ENCODE measurements around the gene TRIP13.

Gene TRIP13

DNA sequence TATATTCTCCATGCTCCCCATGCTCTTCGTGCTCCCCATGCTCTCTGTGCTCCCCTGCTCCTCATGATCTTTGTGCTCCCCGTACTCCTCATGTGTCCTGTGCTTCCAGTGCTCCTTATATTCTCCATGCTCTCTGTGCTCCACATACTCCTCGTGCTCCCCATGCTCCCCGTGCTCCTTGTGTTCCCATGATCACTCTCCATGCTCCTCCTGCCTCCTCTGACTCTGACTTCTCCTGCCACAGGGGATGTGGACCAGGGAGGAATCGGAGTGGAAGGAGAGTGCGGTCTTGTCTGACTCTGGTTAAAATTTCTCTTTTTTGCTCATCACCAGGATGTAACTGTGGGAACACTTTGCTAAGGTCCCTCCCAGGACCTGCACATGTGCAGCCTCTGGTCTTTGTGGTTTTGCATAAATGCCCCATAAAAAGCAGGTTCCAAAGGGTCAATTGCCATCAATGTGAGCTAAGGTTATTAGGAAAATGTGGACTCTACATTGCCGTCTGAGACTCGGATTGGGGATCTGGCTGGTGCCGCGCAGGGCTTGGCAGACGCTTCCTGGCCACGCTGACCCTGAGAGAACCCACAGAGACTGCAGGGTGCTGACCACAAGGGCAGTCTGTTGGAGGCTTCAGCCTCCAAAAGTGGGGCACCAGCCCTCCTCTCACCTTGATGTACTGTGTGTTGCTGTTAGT lies 52.5 kb downstream of the TRIP13 start:
- no peak overlapping the region for H3K27ac ChIP-seq (ENCODE audit: extremely low read depth, low read depth, low read length)
- TF ChIP-seq GLIS2 (tag by site-specific recombination; IDR thresholded peaks at IDR 0.05) (no peak), ZNF843 (tag by site-specific recombination; IDR thresholded peaks at IDR 0.05) (no peak), ZNF24 (tag by site-specific recombination; IDR thresholded peaks at IDR 0.05) (no peak), ZNF544 (tag by site-specific recombination; IDR thresholded peaks at IDR 0.05) (no peak), ZNF837 (tag by site-specific recombination; IDR thresholded peaks at IDR 0.05) (no peak), YY1 (tag by site-specific recombination; IDR thresholded peaks at IDR 0.05) (no peak), ZNF48 (tag by site-specific recombination; IDR thresholded peaks at IDR 0.05) (no peak), ZNF433 (tag by site-specific recombination; IDR thresholded peaks at IDR 0.05; ENCODE audit: low read depth) (no peak), ZNF791 (tag by site-specific recombination; IDR thresholded peaks at IDR 0.05) (no peak), ZNF626 (tag by site-specific recombination; IDR thresholded peaks at IDR 0.05) (no peak), ZNF221 (tag by site-specific recombination; IDR thresholded peaks at IDR 0.05; ENCODE audit: borderline replicate concordance) (no peak)
- TF ChIP-seq, protein P1, sequence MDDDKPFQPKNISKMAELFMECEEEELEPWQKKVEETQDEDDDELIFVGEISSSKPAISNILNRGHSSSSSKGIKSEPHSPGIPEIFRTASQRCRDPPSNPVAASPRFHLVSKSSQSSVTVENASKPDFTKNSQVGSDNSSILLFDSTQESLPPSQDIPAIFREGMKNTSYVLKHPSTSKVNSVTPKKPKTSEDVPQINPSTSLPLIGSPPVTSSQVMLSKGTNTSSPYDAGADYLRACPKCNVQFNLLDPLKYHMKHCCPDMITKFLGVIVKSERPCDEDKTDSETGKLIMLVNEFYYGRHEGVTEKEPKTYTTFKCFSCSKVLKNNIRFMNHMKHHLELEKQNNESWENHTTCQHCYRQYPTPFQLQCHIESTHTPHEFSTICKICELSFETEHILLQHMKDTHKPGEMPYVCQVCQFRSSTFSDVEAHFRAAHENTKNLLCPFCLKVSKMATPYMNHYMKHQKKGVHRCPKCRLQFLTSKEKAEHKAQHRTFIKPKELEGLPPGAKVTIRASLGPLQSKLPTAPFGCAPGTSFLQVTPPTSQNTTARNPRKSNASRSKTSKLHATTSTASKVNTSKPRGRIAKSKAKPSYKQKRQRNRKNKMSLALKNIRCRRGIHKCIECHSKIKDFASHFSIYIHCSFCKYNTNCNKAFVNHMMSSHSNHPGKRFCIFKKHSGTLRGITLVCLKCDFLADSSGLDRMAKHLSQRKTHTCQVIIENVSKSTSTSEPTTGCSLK (tag by site-specific recombination; IDR thresholded peaks at IDR 0.05): no peak
- TF ChIP-seq, protein P2, sequence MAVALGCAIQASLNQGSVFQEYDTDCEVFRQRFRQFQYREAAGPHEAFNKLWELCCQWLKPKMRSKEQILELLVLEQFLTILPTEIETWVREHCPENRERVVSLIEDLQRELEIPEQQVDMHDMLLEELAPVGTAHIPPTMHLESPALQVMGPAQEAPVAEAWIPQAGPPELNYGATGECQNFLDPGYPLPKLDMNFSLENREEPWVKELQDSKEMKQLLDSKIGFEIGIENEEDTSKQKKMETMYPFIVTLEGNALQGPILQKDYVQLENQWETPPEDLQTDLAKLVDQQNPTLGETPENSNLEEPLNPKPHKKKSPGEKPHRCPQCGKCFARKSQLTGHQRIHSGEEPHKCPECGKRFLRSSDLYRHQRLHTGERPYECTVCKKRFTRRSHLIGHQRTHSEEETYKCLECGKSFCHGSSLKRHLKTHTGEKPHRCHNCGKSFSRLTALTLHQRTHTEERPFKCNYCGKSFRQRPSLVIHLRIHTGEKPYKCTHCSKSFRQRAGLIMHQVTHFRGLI (tag by site-specific recombination; IDR thresholded peaks at IDR 0.05): no peak
- H3K9me3 ChIP-seq (ENCODE audit: control insufficient read depth, insufficient read depth, low read depth, low read length): no peaks in the 10 kb centered on the region
- ChIA-PET POLR2A (no interaction called here), CTCF (interaction anchor here (0.6 to 1.9 kb wide), 6 partner anchors 10 to 222 kb away, joined by 3 to 7 read pairs (median 4); partner anchors contain the start of gene NKD2)
- no peak overlapping the region for H3K4me3 ChIP-seq (ENCODE audit: low read depth, low read length)
- H3K4me1 ChIP-seq (ENCODE audit: control insufficient read depth, insufficient read depth, low read length): peaks cover 9% of the 10 kb centered on the region; the same call in 1 of the 2 replicates
- H3K36me3 ChIP-seq (ENCODE audit: control insufficient read depth in 2 of 2, insufficient read depth in 1 of 2, low read length in 2 of 2): no peaks in the 10 kb centered on the region

DNA sequence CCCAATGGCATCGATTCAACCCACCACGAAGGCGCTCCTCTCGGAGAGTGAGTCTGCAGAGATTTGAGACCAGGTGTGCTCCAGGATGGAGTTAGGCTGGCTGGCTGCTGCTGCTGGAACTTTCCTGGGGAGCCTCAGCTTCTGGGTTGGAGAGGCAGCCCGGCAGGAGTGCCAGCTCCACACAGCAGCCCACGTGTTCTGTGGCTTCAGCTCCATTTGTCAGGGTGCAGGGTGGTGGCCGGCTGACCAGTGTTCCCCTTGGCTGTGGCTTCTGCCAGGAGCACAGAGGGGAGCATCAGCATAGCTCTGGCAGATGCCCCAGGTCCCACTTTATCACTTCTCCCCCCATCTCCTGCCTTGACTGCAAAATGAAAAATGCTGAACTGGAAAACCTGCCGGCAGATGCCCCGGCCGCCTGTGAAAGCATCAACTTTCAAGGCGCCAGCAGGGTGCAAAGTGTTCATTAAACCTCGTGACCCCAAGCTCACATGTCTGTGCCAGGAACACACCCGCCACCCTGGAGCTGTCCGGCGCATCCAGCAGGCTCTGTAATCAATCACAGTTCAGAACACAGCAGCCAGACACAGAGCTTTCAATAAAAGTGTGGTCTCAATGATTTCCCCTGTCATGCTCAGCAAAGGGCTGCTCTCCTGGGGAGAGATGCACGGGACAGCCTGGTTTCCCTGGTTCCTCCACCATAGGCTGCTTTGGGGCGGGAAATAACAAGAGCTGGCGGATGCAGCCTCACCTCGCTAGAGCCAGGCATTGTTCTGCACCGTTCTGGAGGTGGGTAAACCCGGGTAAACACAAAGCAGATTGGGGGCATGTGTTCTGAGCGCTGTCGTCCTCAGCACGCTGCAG lies 53.2 kb downstream of the TRIP13 start:
- no peaks in the 10 kb centered on the region for H3K9me3 ChIP-seq (ENCODE audit: control insufficient read depth, insufficient read depth, low read depth, low read length)
- ChIA-PET POLR2A (interaction anchor here (0.5 kb wide), 1 partner anchor 12 kb away, joined by 3 read pairs; no protein-coding TSS in a partner anchor), CTCF (interaction anchor here (0.6 to 1.9 kb wide), 10 partner anchors 11 to 275 kb away, joined by 3 to 7 read pairs (median 4); partner anchors contain the start of gene NKD2)
- peaks cover 9% of the 10 kb centered on the region; the same call in 1 of the 2 replicates for H3K4me1 ChIP-seq (ENCODE audit: control insufficient read depth, insufficient read depth, low read length)
- no peak overlapping the region for H3K27ac ChIP-seq (ENCODE audit: extremely low read depth, low read depth, low read length)
- no peaks in the 10 kb centered on the region for H3K36me3 ChIP-seq (ENCODE audit: control insufficient read depth in 2 of 2, insufficient read depth in 1 of 2, low read length in 2 of 2)
- H3K4me3 ChIP-seq (ENCODE audit: low read depth, low read length): no peak overlapping the region
- TF ChIP-seq SP2 (tag by site-specific recombination; IDR thresholded peaks at IDR 0.05) (0 out of 2 replicates have a peak, but pooled peaks have one; percentile 8), ZBTB20 (tag by site-specific recombination; IDR thresholded peaks at IDR 0.05) (peak; percentile 40; the same call in 1 of the 2 replicates), ZNF335 (tag by site-specific recombination; conservative IDR thresholded peaks at IDR 0.05) (peak; percentile 84), TRIM28 (IDR thresholded peaks at IDR 0.05; ENCODE audit: borderline replicate concordance, low read length) (0 out of 2 replicates have a peak, but pooled peaks have one; percentile 24), ZFP41 (tag by site-specific recombination; IDR thresholded peaks at IDR 0.05; ENCODE audit: borderline replicate concordance) (no peak), ZBTB17 (tag by site-specific recombination; IDR thresholded peaks at IDR 0.05) (peak; percentile 91), ZNF341 (tag by site-specific recombination; IDR thresholded peaks at IDR 0.05; ENCODE audit: low read depth) (peak; percentile 87), SP7 (tag by site-specific recombination; IDR thresholded peaks at IDR 0.05) (0 out of 2 replicates have a peak, but pooled peaks have one; percentile 13), IKZF3 (tag by site-specific recombination; IDR thresholded peaks at IDR 0.05) (no peak), ZNF600 (tag by site-specific recombination; IDR thresholded peaks at IDR 0.05) (peak; percentile 98), GLIS1 (tag by site-specific recombination; IDR thresholded peaks at IDR 0.05) (peak; percentile 47; the same call in 1 of the 2 replicates), PRDM1 (tag by site-specific recombination; IDR thresholded peaks at IDR 0.05) (peak; percentile 19; the same call in 1 of the 2 replicates), ZIC2 (tag by site-specific recombination; IDR thresholded peaks at IDR 0.05) (peak; percentile 95)
- TF ChIP-seq, protein P3, sequence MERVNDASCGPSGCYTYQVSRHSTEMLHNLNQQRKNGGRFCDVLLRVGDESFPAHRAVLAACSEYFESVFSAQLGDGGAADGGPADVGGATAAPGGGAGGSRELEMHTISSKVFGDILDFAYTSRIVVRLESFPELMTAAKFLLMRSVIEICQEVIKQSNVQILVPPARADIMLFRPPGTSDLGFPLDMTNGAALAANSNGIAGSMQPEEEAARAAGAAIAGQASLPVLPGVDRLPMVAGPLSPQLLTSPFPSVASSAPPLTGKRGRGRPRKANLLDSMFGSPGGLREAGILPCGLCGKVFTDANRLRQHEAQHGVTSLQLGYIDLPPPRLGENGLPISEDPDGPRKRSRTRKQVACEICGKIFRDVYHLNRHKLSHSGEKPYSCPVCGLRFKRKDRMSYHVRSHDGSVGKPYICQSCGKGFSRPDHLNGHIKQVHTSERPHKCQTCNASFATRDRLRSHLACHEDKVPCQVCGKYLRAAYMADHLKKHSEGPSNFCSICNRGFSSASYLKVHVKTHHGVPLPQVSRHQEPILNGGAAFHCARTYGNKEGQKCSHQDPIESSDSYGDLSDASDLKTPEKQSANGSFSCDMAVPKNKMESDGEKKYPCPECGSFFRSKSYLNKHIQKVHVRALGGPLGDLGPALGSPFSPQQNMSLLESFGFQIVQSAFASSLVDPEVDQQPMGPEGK (tag by site-specific recombination; IDR thresholded peaks at IDR 0.05): peak; percentile 18; the same call in 1 of the 2 replicates

Measured in HEK293 (cell line).